Measurements from ENCODE around the gene CDC45.
"Not testable (repeated sequence)": the region's sequence is repeated elsewhere in the genome, so short reads cannot be mapped to it uniquely, and the experiment has no call there.

The CDC45 gene

GRCh38 chr22:19479355-19480172 is at the start of gene CDC45:
Gene CDC45 (plus strand): TSS chr22:19479920. CDS start chr22:19479969, 49 bp downstream.
- DNase-seq = peak; percentile 94

- DNase-seq = peak; percentile 22
Observed at GRCh38 chr22:19429950-19430889, 49.5 kb upstream of the CDC45 start.

GRCh38 chr22:19430890-19431541 is 48.7 kb upstream of the CDC45 start:
- DNase-seq = peak; percentile 14

- peak; percentile 82 for DNase-seq
Observed at GRCh38 chr22:19431649-19432132, 48.0 kb upstream of the CDC45 start, which contains the start of gene HIRA. Gene HIRA (minus strand): TSS chr22:19431733. CDS start chr22:19431476, 257 bp downstream.

- peak; percentile 85 for DNase-seq
Observed at GRCh38 chr22:19432133-19432851, 47.4 kb upstream of the CDC45 start, which contains the start of gene MRPL40. Gene MRPL40 (plus strand): TSS chr22:19432545. CDS start chr22:19432555, 10 bp downstream.

- no peak for DNase-seq
Observed at GRCh38 chr22:19434401-19434800, 45.3 kb upstream of the CDC45 start.

GRCh38 chr22:19434829-19435580 is 44.7 kb upstream of the CDC45 start:
- DNase-seq = no peak

GRCh38 chr22:19436444-19437161 is 43.1 kb upstream of the CDC45 start:
- DNase-seq = not testable (repeated sequence)

GRCh38 chr22:19438298-19438697 is 41.4 kb upstream of the CDC45 start:
- no peak for DNase-seq

GRCh38 chr22:19440411-19441195 is 39.1 kb upstream of the CDC45 start:
- DNase-seq = no peak

- DNase-seq = no peak
Observed at GRCh38 chr22:19442166-19442565, 37.6 kb upstream of the CDC45 start.

GRCh38 chr22:19443544-19444211 is 36.0 kb upstream of the CDC45 start:
- no peak for DNase-seq

- DNase-seq = not testable (repeated sequence)
Observed at GRCh38 chr22:19445279-19445982, 34.3 kb upstream of the CDC45 start.

- no peak for DNase-seq
Observed at GRCh38 chr22:19446603-19447329, 33.0 kb upstream of the CDC45 start.

- DNase-seq = peak; percentile 86
Observed at GRCh38 chr22:19447330-19448075, 32.2 kb upstream of the CDC45 start, which contains the start of gene C22orf39. Gene C22orf39 (minus strand): TSS chr22:19447711. CDS start chr22:19447688, 23 bp downstream.

GRCh38 chr22:19448076-19448607 is 31.6 kb upstream of the CDC45 start:
- DNase-seq = peak; percentile 8

Data from activated gamma-delta T cell treated with Interleukin-2 at 50 U/mL for 16 hours (primary cell).